ENCODE data around the gene SP140.
A peak's percentile ranks its signal among the peaks of the same experiment; 100 is the strongest.
"Not testable (repeated sequence)": the region's sequence is repeated elsewhere in the genome, so short reads cannot be mapped to it uniquely, and the experiment has no call there.

SP140 gene

GRCh38 chr2:230326453-230327417, 101.2 kb downstream of the SP140 start, which contains the start of gene SP140L:
Gene SP140L, plus strand, starts transcription at chr2:230327193. Its CDS starts 77 bp downstream, at chr2:230327270.
- peak; percentile 56 for DNase-seq (ENCODE audit: low spot score)

GRCh38 chr2:230327418-230328154, 102.0 kb downstream of the SP140 start:
- DNase-seq (ENCODE audit: low spot score): no peak

- DNase-seq (ENCODE audit: low spot score): no peak
These were observed 102.6 kb downstream of the SP140 start for GRCh38 chr2:230328155-230328458.

- peak; percentile 21 for DNase-seq (ENCODE audit: low spot score)
These were observed 104.5 kb downstream of the SP140 start for GRCh38 chr2:230329946-230330605.

- DNase-seq (ENCODE audit: low spot score): no peak
These were observed 105.2 kb downstream of the SP140 start for GRCh38 chr2:230330725-230331124.

GRCh38 chr2:230335461-230335863, 109.9 kb downstream of the SP140 start:
- no peak for DNase-seq (ENCODE audit: low spot score)

DNA sequence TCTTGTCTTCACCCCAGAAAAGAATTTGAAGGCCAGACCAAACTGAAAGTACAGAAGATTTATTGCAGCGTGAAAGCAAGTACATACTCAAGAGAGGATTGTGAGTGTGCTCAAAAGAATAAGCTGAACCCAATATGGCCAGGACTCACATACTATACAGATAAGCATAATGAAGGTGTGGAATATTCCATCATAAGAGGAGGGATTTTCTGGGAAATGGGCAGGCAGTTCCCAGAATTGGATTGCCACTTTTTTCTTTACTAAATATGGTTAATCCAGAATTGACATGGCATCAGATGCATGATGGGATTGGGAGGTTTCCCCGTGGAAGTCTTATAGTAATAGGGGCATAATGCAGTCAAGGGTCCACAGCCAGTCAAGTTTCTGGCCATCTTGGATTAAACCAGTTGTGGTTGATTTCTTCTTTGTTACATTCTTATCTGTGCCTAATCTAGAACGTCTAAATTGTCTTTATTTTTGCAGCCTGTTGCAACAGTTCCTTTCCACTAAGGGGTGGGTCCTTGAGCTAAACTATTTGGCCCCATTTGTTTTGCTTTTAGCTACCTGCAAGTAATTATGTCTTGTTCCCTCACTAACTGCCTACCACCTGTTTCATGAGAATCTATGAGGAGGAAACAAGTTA, 110.4 kb downstream of the SP140 start:
- no peak for DNase-seq (ENCODE audit: low spot score)

GRCh38 chr2:230341936-230342528, 116.5 kb downstream of the SP140 start:
- DNase-seq (ENCODE audit: low spot score): not testable (repeated sequence)

DNA sequence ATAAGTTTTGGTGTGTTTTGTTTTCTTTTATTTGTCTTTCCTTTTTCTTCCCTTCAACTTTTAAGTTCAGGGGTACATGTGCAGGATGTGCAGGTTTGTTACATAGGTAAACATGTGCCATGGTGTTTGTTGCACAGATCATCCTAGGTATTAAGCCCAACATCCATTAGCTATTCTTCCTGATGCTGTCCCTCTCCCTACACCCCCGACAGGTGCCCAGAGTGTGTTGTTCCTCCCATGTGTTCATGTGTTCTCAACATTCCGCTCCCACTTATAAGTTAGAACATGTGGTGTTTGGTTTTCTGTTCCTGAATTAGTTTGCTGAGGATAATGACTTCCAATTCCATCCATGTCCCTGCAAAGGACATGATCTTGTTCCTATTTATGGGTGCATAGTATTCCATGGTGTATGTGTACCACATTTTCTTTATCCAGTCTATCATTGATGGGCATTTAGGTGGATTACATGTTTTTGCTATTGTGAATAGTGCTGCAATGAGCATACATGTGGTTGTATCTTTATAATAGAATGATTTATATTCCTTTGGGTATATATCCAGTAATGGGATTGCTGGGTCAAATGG, 117.6 kb downstream of the SP140 start:
- DNase-seq (ENCODE audit: low spot score): not testable (repeated sequence)

DNA sequence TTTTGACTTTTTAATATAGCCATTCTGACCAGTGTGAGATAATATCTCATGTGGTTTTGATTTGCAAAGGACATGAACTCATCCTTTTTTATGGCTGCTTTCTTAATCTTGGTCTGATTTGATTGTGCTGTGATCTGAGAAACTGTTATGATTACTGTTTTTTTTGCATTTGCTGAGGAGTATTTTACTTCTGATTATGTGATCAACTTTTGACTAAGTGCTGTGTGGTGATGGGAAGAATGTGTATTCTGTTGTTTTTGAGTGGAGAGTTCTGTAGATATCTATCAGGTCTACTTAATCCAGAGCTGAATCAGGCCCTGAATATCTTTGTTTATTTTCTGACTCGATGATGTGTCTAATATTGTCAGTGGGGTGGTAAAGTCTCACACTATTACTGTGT, 118.2 kb downstream of the SP140 start:
- no peak for DNase-seq (ENCODE audit: low spot score)

DNA sequence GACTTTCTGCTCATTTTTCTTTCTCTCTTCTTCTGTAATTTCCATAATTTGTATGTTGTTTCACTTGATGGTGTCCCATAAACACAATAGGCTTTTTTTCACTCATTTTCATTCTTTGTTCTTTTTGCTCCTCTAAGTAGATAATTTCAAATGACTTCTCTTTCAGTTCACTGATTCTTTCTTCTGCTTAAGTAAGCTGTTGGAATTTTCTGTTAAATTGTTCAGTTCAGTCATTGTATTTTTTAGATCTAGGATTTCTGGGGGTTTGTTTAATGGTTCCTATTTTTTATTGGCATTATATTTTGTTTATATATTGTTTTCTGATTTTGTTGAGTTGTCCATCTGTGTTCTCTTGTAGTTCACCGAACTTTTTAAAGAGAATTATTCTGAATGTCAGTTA, 120.9 kb downstream of the SP140 start:
- no peak for DNase-seq (ENCODE audit: low spot score)

GRCh38 chr2:230346921-230347533, 121.5 kb downstream of the SP140 start:
- DNase-seq (ENCODE audit: low spot score): no peak

DNA sequence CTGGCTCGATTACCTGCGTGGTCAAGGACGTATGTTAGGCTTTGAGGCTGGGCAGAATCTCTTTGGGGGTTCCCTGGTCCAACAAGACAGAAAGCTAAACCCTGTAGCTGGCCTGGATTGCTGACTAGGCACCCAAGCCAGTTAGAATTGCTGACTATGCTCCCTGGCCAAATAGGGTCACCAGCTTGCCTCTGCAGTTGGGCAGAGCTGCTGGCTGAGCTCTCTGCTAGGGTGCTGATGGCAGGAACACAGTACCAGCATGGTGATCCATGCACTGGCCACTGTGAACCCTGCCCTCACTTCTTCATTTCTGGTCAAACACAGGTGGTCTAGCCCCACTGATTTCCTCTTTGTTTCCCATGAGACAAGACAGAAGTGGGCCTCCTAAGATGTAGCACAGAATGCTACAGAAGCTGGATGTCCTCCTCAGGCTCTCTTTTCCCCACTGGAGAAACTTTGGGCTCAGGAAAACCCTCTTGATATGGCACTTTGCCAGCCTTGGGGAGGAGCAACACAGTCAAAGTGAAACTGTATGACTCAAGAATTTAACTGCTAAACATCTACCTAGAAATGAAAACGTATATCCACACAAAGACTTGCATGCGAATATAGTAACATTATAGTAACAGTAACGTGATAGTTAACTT, 122.2 kb downstream of the SP140 start:
- no peak for DNase-seq (ENCODE audit: low spot score)

GRCh38 chr2:230348787-230349186, 123.3 kb downstream of the SP140 start:
- DNase-seq (ENCODE audit: low spot score): no peak

GRCh38 chr2:230356084-230356483, 130.5 kb downstream of the SP140 start:
- DNase-seq (ENCODE audit: low spot score): no peak

GRCh38 chr2:230358305-230358704, 132.8 kb downstream of the SP140 start:
- DNase-seq (ENCODE audit: low spot score): no peak

DNA sequence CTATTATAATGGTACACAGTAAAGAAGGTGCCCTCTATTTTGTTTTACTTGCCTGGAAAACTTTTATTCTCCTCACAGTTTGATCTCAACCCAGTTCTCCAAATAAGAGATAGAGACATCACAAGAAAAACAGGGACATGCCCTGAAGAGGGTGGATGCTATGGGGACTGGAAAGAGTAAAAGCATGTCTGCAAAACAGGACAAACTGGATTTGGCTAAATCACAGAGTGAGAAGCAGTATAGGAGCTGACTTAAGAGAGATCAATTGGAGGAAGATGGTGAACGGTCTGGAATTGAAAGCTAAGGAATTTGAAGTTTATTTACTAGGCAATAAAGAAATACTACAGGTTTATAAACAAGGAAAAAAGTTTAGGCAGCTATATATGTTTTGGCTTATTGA, 134.5 kb downstream of the SP140 start:
- DNase-seq (ENCODE audit: low spot score): no peak

GRCh38 chr2:230362030-230362691, 136.6 kb downstream of the SP140 start:
- no peak for DNase-seq (ENCODE audit: low spot score)
